Activated CD8-positive, alpha-beta memory T cell treated with anti-CD3 and anti-CD28 coated beads, Interleukin-2, amount 50 U/mL, for 24 hours (primary cell): Measurements from ENCODE around the gene SERPINB13.
"Not testable (repeated sequence)": the region's sequence is repeated elsewhere in the genome, so short reads cannot be mapped to it uniquely, and the experiment has no call there.

Experiments used
- DNase-seq: peaks from one replicate; pipeline ENCODE4 v3.0.0-alpha.2; 2020; ENCODE audit errors: extremely low read depth

Gene SERPINB13

GRCh38 chr18:63590966-63591695, 4.0 kb downstream of the SERPINB13 start:
- DNase-seq = no peak

GRCh38 chr18:63591725-63592124, 4.6 kb downstream of the SERPINB13 start:
- DNase-seq = no peak

DNA sequence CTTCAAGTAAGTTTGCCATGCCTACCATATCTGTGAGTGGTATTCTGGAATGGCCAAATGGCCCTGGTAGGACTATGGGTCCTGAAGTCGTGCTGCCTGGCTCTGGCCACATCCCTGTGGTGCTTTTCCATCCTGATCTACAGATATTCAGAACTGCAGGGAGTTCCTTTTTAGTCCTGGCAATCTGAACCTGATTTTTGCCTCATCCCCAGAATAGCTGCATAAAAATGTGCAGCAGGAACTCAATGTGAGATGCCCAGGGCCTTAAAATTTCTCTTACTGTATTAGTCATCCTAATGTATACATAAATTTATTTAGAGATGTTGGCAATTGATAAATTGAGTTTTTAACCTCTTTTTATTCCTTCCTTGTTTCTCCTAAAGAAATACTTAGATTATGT, 5.3 kb downstream of the SERPINB13 start:
- no peak for DNase-seq

DNA sequence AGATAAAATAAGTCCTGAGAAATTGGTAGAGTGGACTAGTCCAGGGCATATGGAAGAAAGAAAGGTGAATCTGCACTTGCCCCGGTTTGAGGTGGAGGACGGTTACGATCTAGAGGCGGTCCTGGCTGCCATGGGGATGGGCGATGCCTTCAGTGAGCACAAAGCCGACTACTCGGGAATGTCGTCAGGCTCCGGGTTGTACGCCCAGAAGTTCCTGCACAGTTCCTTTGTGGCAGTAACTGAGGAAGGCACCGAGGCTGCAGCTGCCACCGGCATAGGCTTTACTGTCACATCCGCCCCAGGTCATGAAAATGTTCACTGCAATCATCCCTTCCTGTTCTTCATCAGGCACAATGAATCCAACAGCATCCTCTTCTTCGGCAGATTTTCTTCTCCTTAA, 9.8 kb downstream of the SERPINB13 start:
- no peak for DNase-seq

- DNase-seq = no peak
Measured at GRCh38 chr18:63603355-63603754, 16.2 kb downstream of the SERPINB13 start.

DNA sequence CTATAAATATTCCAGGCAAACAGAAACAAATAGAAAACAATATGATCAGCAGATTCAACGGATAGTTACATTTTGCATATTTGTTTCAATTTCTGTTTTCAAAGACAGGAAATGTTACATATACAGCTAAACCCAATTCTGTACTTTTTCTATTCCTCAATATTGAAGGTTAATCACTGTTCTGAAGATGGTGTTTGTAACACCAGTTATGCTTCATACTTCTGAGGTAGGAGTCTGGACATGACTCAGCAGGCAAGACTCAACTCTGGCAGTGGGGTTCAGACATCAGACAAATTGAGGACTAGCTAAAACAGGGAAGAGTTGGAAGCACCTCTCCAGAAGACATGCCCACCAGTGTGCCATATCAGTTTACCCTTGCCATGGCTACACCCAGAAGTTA, 16.6 kb downstream of the SERPINB13 start:
- no peak for DNase-seq

DNA sequence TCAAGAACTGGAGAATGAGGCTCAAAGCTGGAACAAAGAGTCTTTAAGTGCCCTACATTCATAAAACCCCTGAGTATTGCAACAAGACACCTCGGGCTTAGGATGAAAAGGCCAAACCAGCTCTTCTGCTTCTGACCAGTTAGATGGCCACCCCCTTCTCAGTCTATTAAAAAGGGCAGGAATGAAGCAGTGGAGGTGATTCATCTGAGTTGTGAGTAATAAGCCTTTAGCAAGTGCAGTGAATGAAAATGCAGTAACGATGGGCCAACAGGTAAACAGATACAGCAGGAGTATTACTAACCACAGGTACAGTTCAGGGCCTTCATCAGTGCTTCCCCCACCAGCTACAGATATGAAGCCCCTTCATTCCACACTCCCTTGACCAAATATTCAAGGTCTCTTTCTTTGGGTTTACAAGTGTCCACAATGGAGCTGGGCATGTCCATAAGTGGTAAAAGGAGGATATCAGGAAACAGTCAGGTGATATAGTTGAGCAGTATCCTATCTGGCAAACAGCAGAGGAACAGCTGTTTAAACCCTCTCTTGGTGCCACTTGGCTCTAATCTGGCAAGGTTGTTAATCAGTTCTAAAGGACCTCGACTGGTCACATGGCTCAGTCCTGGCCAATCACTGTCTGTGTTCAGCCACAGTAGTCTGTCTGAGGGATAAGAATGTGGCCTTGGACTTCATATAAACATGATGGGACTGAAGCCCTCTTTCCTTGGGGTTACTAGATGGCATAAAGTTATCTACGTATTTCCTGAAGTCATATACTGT, 17.8 kb downstream of the SERPINB13 start:
- no peak for DNase-seq

GRCh38 chr18:63606526-63606925, 19.4 kb downstream of the SERPINB13 start:
- DNase-seq = no peak

DNA sequence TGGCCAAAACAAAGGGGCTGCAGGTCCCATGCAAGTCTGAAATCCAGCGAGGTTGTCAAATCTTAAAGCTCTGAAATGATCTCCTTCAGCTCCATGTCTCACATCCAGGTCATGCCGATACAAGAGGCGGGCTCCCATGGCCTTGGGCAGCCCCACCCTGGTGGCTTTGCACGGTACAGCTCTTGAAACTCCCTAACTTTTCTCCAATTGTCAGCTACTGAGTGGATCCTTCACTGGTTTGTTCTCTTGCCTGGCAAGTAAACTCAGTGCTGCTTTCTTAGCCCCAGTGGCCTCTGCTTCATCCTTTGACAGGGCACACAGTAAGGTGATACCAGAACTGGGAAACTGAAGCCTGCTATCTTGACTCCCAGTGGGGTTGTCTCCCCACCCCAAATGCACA, 26.3 kb downstream of the SERPINB13 start:
- DNase-seq = no peak

GRCh38 chr18:63617049-63617914, 30.1 kb downstream of the SERPINB13 start:
- DNase-seq = no peak

- no peak for DNase-seq
Measured at GRCh38 chr18:63617915-63618234, 30.7 kb downstream of the SERPINB13 start.

DNA sequence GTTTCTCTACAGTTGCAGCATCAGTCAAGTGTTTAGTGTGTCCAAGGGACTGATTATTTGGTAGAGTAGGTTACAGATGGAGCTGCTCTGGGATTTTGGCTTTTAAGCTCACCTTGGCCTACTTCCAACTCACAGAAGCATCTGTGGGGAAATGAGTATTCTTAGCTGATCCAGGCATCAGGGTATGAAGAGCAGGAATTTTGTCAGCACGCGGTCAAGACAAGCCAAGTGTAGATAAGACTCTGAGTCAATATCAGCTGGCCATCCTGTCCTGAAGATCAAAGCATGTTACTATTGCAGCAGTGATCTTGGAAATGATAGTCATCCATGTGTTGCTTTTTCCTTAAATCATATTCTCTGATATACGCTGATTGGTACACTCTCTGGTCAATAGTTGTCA, 32.5 kb downstream of the SERPINB13 start:
- no peak for DNase-seq

GRCh38 chr18:63624863-63625262, 37.7 kb downstream of the SERPINB13 start:
- DNase-seq = no peak

GRCh38 chr18:63626431-63626830, 39.3 kb downstream of the SERPINB13 start:
- DNase-seq = no peak

- DNase-seq = no peak
Measured at GRCh38 chr18:63627819-63628218, 40.7 kb downstream of the SERPINB13 start.

DNA sequence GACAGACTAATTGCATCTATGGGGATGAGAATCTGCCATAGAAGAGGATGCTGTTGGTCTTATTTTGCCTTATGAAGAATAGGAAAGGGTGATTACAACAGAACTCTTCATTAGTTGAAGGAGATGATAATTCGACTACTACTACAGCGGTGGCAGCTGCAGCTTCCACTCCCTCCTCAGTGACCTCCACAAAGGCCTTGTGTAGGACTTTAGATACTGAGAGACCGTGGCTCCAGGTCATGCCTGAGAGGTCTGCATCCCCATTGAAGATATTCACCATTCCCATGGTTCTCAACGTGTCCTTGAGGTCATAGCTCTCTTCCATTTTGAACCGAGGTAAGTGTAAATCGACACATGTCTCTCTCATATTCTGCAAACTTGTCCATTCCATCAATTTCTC, 50.6 kb downstream of the SERPINB13 start:
- no peak for DNase-seq

DNA sequence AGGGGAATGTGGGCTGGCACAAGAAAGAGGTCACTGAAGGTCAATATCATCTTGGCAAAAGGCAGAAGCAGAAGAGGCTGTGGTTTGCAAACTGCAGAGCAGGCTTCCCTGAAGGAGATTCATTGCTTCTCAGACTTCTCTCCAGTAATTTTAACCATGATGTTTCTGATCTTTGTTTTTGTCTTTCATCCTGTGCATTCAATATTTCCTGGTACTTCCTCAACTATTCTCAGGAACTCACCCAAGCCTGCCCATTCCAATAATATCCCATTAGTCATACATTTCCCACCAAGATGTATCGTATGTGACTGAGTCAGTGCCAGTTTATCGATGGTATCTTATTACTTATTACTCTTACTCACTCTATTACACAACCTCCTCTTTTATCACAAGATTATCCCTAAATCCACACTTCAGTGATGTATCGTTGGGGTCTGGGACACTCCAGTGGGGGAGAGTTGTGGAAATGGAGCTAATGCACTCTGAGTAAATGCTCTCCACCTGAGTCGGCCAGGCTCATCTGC, 54.1 kb downstream of the SERPINB13 start:
- DNase-seq = not testable (repeated sequence)

GRCh38 chr18:63642668-63643356, 55.7 kb downstream of the SERPINB13 start:
- DNase-seq = not testable (repeated sequence)

GRCh38 chr18:63644142-63644541, 57.0 kb downstream of the SERPINB13 start, which contains the start of gene SERPINB4:
Gene SERPINB4, minus strand, starts transcription at chr18:63644256. Its CDS starts 679 bp downstream, at chr18:63643577.
- DNase-seq = not testable (repeated sequence)

- not testable (repeated sequence) for DNase-seq
Measured at GRCh38 chr18:63644694-63645093, 57.6 kb downstream of the SERPINB13 start.

GRCh38 chr18:63646936-63647335, 59.8 kb downstream of the SERPINB13 start:
- DNase-seq = no peak
